Astrocyte (in vitro differentiated cells and primary cell): ENCODE data around the gene TUBB4B. TPM values are rescaled to one million over a fixed set of nuclear protein-coding genes. Genes with fewer than 3 reads are reported as not detected.

ENCODE experiments used
- DNase-seq: peaks from one replicate; pipeline ENCODE4 v3.0.0-alpha.2; 2010; ENCODE audit warnings: low read depth
- FAIRE-seq: peaks from 2 replicates; lab custom pipeline; 2011; peaks lifted over from hg19 to GRCh38; lab: Jason Lieb, UNC
- H2AFZ ChIP-seq: 2 replicates; pipeline ENCODE4 v1.6.0; 2012; ENCODE audit warnings: low read depth, low read length, inconsistent platforms
- H3K27ac ChIP-seq: 2 replicates; pipeline ENCODE4 v1.5.1; 2011; ENCODE audit warnings: low read depth, low read length, inconsistent platforms
- H3K27me3 ChIP-seq: 2 replicates; pipeline ENCODE4 v1.6.0; 2011; ENCODE audit warnings: low read length, inconsistent platforms; ENCODE audit not compliant: insufficient read depth
- H3K36me3 ChIP-seq: 2 replicates; pipeline ENCODE4 v1.5.1; 2011; ENCODE audit warnings: low read length, inconsistent platforms; ENCODE audit not compliant: insufficient read depth
- H3K4me1 ChIP-seq: 2 replicates; pipeline ENCODE4 v1.5.1; 2011; ENCODE audit warnings: low read length, inconsistent platforms; ENCODE audit not compliant: insufficient read depth
- H3K4me2 ChIP-seq: 2 replicates; pipeline ENCODE4 v1.6.0; 2012; ENCODE audit warnings: low read length, inconsistent platforms
- H3K4me3 ChIP-seq: 2 replicates; pipeline ENCODE4 v1.5.1; 2011; ENCODE audit warnings: low read depth, mild to moderate bottlenecking, low read length, inconsistent platforms; ENCODE audit not compliant: insufficient read depth
- H3K79me2 ChIP-seq: 2 replicates; pipeline ENCODE4 v1.6.0; 2012; ENCODE audit warnings: mild to moderate bottlenecking, low read length, inconsistent platforms; ENCODE audit not compliant: insufficient read depth
- H3K9ac ChIP-seq: 2 replicates; pipeline ENCODE4 v1.6.0; 2012; ENCODE audit warnings: mild to moderate bottlenecking, low read length, inconsistent platforms
- H3K9me3 ChIP-seq: 2 replicates; pipeline ENCODE4 v1.5.1; 2012; ENCODE audit warnings: low read depth, mild to moderate bottlenecking, low read length, inconsistent platforms; ENCODE audit not compliant: insufficient read depth
- H4K20me1 ChIP-seq: 2 replicates; pipeline ENCODE4 v1.6.0; 2012; ENCODE audit warnings: low read length, inconsistent platforms; ENCODE audit not compliant: insufficient read depth
- H3K27ac Mint-ChIP-seq: one replicate; pipeline ENCODE4 v1.8.0; 2021; ENCODE audit warnings: mild to moderate bottlenecking, mixed read lengths; ENCODE audit not compliant: unreplicated experiment
- H3K27me3 Mint-ChIP-seq: one replicate; pipeline ENCODE4 v1.8.0; 2021; ENCODE audit warnings: low read depth, mixed read lengths; ENCODE audit not compliant: unreplicated experiment
- H3K36me3 Mint-ChIP-seq: one replicate; pipeline ENCODE4 v1.8.0; 2021; ENCODE audit warnings: low read depth, mixed read lengths; ENCODE audit not compliant: unreplicated experiment
- H3K4me1 Mint-ChIP-seq: one replicate; pipeline ENCODE4 v1.8.0; 2021; ENCODE audit warnings: low read depth, mixed read lengths; ENCODE audit not compliant: unreplicated experiment
- H3K4me3 Mint-ChIP-seq: one replicate; pipeline ENCODE4 v1.8.0; 2021; ENCODE audit warnings: mild to moderate bottlenecking, moderate library complexity, mixed read lengths; ENCODE audit not compliant: unreplicated experiment
- H3K9me3 Mint-ChIP-seq: one replicate; pipeline ENCODE4 v1.8.0; 2021; ENCODE audit warnings: mild to moderate bottlenecking, mixed read lengths; ENCODE audit not compliant: unreplicated experiment
- CTCF ChIP-seq: IDR thresholded peaks from 2 replicates; pipeline ENCODE4 v1.5.1; 2011; ENCODE audit warnings: low read depth, mild to moderate bottlenecking, inconsistent platforms, low read length, moderate library complexity; ENCODE audit not compliant: insufficient read depth
- EZH2 ChIP-seq: IDR thresholded peaks from 2 replicates; pipeline ENCODE4 v1.6.1; 2012; ENCODE audit warnings: mild to moderate bottlenecking, low read length, inconsistent platforms; ENCODE audit not compliant: insufficient read depth
- total RNA-seq: library from RNA; stranded (reverse); gene quantifications from 2 replicates; pipeline ENCODE4 v1.2.1, GENCODE V29; 2021

TUBB4B gene
- total RNA-seq, 1 donor from 2014 or later: 218 TPM

GRCh38 chr9:137247916-137248175, 6.8 kb downstream of the TUBB4B start:
- Mint-ChIP-seq H3K36me3 (no peaks in the 10 kb centered on the region), H3K9me3 (no peaks in the 10 kb centered on the region), H3K27me3 (peaks cover 4% of the 10 kb centered on the region), H3K27ac (no peak overlapping the region), H3K4me3 (no peak overlapping the region), H3K4me1 (peaks cover 12% of the 10 kb centered on the region)
- no peaks in the 10 kb centered on the region for H3K9me3 ChIP-seq
- H2AFZ ChIP-seq: no peak overlapping the region
- no peaks in the 10 kb centered on the region for H3K27me3 ChIP-seq
- H4K20me1 ChIP-seq: peaks cover 24% of the 10 kb centered on the region
- no peak for TF ChIP-seq CTCF
- no peak for TF ChIP-seq EZH2
- peaks cover 18% of the 10 kb centered on the region for H3K79me2 ChIP-seq
- H3K36me3 ChIP-seq: peaks cover 3% of the 10 kb centered on the region
- H3K4me2 ChIP-seq: no peak overlapping the region
- H3K27ac ChIP-seq: no peak overlapping the region
- H3K4me1 ChIP-seq: peaks cover 9% of the 10 kb centered on the region
- no peak overlapping the region for H3K9ac ChIP-seq
- DNase-seq (no peak), FAIRE-seq (no peak)
- no peak overlapping the region for H3K4me3 ChIP-seq

- no peaks in the 10 kb centered on the region for H3K9me3 ChIP-seq
- DNase-seq (no peak), FAIRE-seq (no peak)
- no peak for TF ChIP-seq CTCF
- no peak for TF ChIP-seq EZH2
- H3K9ac ChIP-seq: no peak overlapping the region
- H3K4me1 ChIP-seq: peaks cover 10% of the 10 kb centered on the region
- no peak overlapping the region for H2AFZ ChIP-seq
- Mint-ChIP-seq H3K9me3 (no peaks in the 10 kb centered on the region), H3K4me1 (peaks cover 2% of the 10 kb centered on the region), H3K36me3 (no peaks in the 10 kb centered on the region), H3K4me3 (no peak overlapping the region), H3K27ac (no peak overlapping the region), H3K27me3 (peaks cover 6% of the 10 kb centered on the region)
- H3K36me3 ChIP-seq: no peaks in the 10 kb centered on the region
- H4K20me1 ChIP-seq: peaks cover 2% of the 10 kb centered on the region
- no peak overlapping the region for H3K4me3 ChIP-seq
- no peak overlapping the region for H3K27ac ChIP-seq
- H3K27me3 ChIP-seq: no peaks in the 10 kb centered on the region
- H3K4me2 ChIP-seq: no peak overlapping the region
- H3K79me2 ChIP-seq: peaks cover 9% of the 10 kb centered on the region
Measured at GRCh38 chr9:137250329-137251193, 9.5 kb downstream of the TUBB4B start.

- FAIRE-seq (no peak), DNase-seq (no peak)
- H3K79me2 ChIP-seq: peaks cover 14% of the 10 kb centered on the region
- no peak within 1 kb of the TSS for H3K4me3 ChIP-seq
- no peaks in the 10 kb centered on the region for H3K9me3 ChIP-seq
- peaks cover 6% of the 10 kb centered on the region for H3K27me3 Mint-ChIP-seq
- no peaks in the 10 kb centered on the region for H3K36me3 Mint-ChIP-seq
- H3K4me1 Mint-ChIP-seq: peaks cover 2% of the 10 kb centered on the region
- no peak within 1 kb of the TSS for H3K27ac Mint-ChIP-seq
- no peak within 1 kb of the TSS for H3K9ac ChIP-seq
- no peak for TF ChIP-seq EZH2
- no peak for TF ChIP-seq CTCF
- H3K4me3 Mint-ChIP-seq: no peak within 1 kb of the TSS
- no peaks in the 10 kb centered on the region for H3K36me3 ChIP-seq
- no peak within 1 kb of the TSS for H3K27ac ChIP-seq
- no peak within 1 kb of the TSS for H2AFZ ChIP-seq
- H3K9me3 Mint-ChIP-seq: no peaks in the 10 kb centered on the region
- H4K20me1 ChIP-seq: peaks cover 7% of the 10 kb centered on the region
- peaks cover 14% of the 10 kb centered on the region for H3K4me1 ChIP-seq
- H3K4me2 ChIP-seq: no peak within 1 kb of the TSS
- no peaks in the 10 kb centered on the region for H3K27me3 ChIP-seq
Measured at GRCh38 chr9:137251194-137251461, 10.0 kb downstream of the TUBB4B start, which contains the start of gene STPG3. Gene STPG3 (plus strand): TSS chr9:137251286. CDS start chr9:137251287, 1 bp downstream.
